Measurements from ENCODE around the gene NYAP2.

Gene NYAP2

GRCh38 chr2:225398372-225398771, 1.1 kb upstream of the NYAP2 start:
- H3K36me3 ChIP-seq (ENCODE audit: insufficient read depth, low read length), result no peaks in the 10 kb centered on the region
- H3K9ac ChIP-seq (ENCODE audit: low read depth, low read length, poor library complexity, severe bottlenecking), result no peak overlapping the region
- H3K4me2 ChIP-seq (ENCODE audit: low read depth, low read length, poor library complexity, severe bottlenecking), result no peak overlapping the region
- H3K9me3 ChIP-seq (ENCODE audit: insufficient read depth, low read depth, low read length), result no peaks in the 10 kb centered on the region
- H3K27me3 ChIP-seq (ENCODE audit: insufficient read depth, low read length, poor library complexity, severe bottlenecking), result no peaks in the 10 kb centered on the region
- no peaks in the 10 kb centered on the region for H3K79me2 ChIP-seq (ENCODE audit: insufficient read depth, low read length)
- H3K9me2 ChIP-seq (replicated peaks; ENCODE audit: low read depth, low read length), result no peaks in the 10 kb centered on the region
- no peak for TF ChIP-seq EZH2phosphoT487 (IDR thresholded peaks at IDR 0.05; ENCODE audit: borderline replicate concordance)
- TF ChIP-seq, protein P1, sequence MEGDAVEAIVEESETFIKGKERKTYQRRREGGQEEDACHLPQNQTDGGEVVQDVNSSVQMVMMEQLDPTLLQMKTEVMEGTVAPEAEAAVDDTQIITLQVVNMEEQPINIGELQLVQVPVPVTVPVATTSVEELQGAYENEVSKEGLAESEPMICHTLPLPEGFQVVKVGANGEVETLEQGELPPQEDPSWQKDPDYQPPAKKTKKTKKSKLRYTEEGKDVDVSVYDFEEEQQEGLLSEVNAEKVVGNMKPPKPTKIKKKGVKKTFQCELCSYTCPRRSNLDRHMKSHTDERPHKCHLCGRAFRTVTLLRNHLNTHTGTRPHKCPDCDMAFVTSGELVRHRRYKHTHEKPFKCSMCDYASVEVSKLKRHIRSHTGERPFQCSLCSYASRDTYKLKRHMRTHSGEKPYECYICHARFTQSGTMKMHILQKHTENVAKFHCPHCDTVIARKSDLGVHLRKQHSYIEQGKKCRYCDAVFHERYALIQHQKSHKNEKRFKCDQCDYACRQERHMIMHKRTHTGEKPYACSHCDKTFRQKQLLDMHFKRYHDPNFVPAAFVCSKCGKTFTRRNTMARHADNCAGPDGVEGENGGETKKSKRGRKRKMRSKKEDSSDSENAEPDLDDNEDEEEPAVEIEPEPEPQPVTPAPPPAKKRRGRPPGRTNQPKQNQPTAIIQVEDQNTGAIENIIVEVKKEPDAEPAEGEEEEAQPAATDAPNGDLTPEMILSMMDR (conservative IDR thresholded peaks at IDR 0.05; ENCODE audit: low read length), result no peak
- no peak overlapping the region for H3K4me3 ChIP-seq (ENCODE audit: low read length, poor library complexity, severe bottlenecking)
- no peak overlapping the region for H2AFZ ChIP-seq (ENCODE audit: low read length)
- H3K4me1 ChIP-seq (ENCODE audit: insufficient read depth, low read length, poor library complexity, severe bottlenecking), result no peaks in the 10 kb centered on the region
- H3F3A ChIP-seq (ENCODE audit: low read depth), result no peaks in the 10 kb centered on the region
- no peaks in the 10 kb centered on the region for H4K20me1 ChIP-seq (ENCODE audit: insufficient read depth, low read length, poor library complexity, severe bottlenecking)

DNA sequence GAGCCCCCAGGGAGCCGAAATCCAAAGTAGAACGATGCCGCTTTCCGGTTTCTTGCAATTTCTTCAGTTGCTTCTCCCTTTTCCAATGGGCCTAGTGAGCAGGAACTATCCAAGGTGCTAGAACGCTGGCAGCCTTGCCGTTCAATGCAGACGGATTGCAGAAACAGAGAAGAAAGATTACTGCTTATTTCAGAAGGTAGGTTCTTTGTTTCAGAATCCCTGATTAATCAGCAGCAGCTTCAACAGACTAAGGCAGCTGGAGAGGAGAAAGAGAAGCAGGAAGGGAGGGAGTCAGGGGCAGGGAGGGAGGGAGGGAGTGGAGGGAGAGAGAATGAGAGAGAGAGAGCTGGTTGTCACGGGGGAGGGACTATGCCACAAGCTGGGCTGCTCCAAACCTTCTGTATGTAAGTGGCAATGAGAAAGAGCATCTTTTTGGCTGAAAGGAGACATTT, 576 bp downstream of the NYAP2 start:
- Histone ChIP-seq H3K4me1 (ENCODE audit: insufficient read depth, low read length, poor library complexity, severe bottlenecking) (no peaks in the 10 kb centered on the region), H2AFZ (ENCODE audit: low read length) (no peak overlapping the region), H3K9me3 (ENCODE audit: insufficient read depth, low read depth, low read length) (no peaks in the 10 kb centered on the region), H3K27me3 (ENCODE audit: insufficient read depth, low read length, poor library complexity, severe bottlenecking) (no peaks in the 10 kb centered on the region), H3F3A (ENCODE audit: low read depth) (no peaks in the 10 kb centered on the region), H3K36me3 (ENCODE audit: insufficient read depth, low read length) (no peaks in the 10 kb centered on the region), H3K9ac (ENCODE audit: low read depth, low read length, poor library complexity, severe bottlenecking) (no peak overlapping the region), H3K79me2 (ENCODE audit: insufficient read depth, low read length) (no peaks in the 10 kb centered on the region), H3K9me2 (replicated peaks; ENCODE audit: low read depth, low read length) (no peaks in the 10 kb centered on the region), H3K4me2 (ENCODE audit: low read depth, low read length, poor library complexity, severe bottlenecking) (no peak overlapping the region), H3K4me3 (ENCODE audit: low read length, poor library complexity, severe bottlenecking) (no peak overlapping the region), H4K20me1 (ENCODE audit: insufficient read depth, low read length, poor library complexity, severe bottlenecking) (no peaks in the 10 kb centered on the region)
- no peak for TF ChIP-seq EZH2phosphoT487 (IDR thresholded peaks at IDR 0.05; ENCODE audit: borderline replicate concordance)
- TF ChIP-seq, protein P1 (conservative IDR thresholded peaks at IDR 0.05; ENCODE audit: low read length), result no peak

GRCh38 chr2:225400546-225401400, 1.3 kb downstream of the NYAP2 start:
- no peaks in the 10 kb centered on the region for H3K79me2 ChIP-seq (ENCODE audit: insufficient read depth, low read length)
- H3K4me1 ChIP-seq (ENCODE audit: insufficient read depth, low read length, poor library complexity, severe bottlenecking), result no peaks in the 10 kb centered on the region
- TF ChIP-seq, protein P1 (conservative IDR thresholded peaks at IDR 0.05; ENCODE audit: low read length), result no peak
- TF ChIP-seq EZH2phosphoT487 (IDR thresholded peaks at IDR 0.05; ENCODE audit: borderline replicate concordance), result no peak
- H3K9me3 ChIP-seq (ENCODE audit: insufficient read depth, low read depth, low read length), result no peaks in the 10 kb centered on the region
- H3K4me3 ChIP-seq (ENCODE audit: low read length, poor library complexity, severe bottlenecking), result no peak overlapping the region
- no peaks in the 10 kb centered on the region for H3K36me3 ChIP-seq (ENCODE audit: insufficient read depth, low read length)
- H3K27me3 ChIP-seq (ENCODE audit: insufficient read depth, low read length, poor library complexity, severe bottlenecking), result no peaks in the 10 kb centered on the region
- no peaks in the 10 kb centered on the region for H4K20me1 ChIP-seq (ENCODE audit: insufficient read depth, low read length, poor library complexity, severe bottlenecking)
- H3K9ac ChIP-seq (ENCODE audit: low read depth, low read length, poor library complexity, severe bottlenecking), result no peak overlapping the region
- H3F3A ChIP-seq (ENCODE audit: low read depth), result no peaks in the 10 kb centered on the region
- no peak overlapping the region for H2AFZ ChIP-seq (ENCODE audit: low read length)
- no peaks in the 10 kb centered on the region for H3K9me2 ChIP-seq (replicated peaks; ENCODE audit: low read depth, low read length)
- H3K4me2 ChIP-seq (ENCODE audit: low read depth, low read length, poor library complexity, severe bottlenecking), result no peak overlapping the region
